NCI-H2081 treated with DMSO at 0.1 percent for 48 hours (cell line): ENCODE results near the gene CD8B.
A peak's percentile ranks its signal among the peaks of the same experiment; 100 is the strongest.
"Not testable (repeated sequence)": the region's sequence is repeated elsewhere in the genome, so short reads cannot be mapped to it uniquely, and the experiment has no call there.

ENCODE experiments used
- DNase-seq: peaks from one replicate; lab custom pipeline; 2025; lab: John Stamatoyannopoulos, UW

The CD8B gene

DNA sequence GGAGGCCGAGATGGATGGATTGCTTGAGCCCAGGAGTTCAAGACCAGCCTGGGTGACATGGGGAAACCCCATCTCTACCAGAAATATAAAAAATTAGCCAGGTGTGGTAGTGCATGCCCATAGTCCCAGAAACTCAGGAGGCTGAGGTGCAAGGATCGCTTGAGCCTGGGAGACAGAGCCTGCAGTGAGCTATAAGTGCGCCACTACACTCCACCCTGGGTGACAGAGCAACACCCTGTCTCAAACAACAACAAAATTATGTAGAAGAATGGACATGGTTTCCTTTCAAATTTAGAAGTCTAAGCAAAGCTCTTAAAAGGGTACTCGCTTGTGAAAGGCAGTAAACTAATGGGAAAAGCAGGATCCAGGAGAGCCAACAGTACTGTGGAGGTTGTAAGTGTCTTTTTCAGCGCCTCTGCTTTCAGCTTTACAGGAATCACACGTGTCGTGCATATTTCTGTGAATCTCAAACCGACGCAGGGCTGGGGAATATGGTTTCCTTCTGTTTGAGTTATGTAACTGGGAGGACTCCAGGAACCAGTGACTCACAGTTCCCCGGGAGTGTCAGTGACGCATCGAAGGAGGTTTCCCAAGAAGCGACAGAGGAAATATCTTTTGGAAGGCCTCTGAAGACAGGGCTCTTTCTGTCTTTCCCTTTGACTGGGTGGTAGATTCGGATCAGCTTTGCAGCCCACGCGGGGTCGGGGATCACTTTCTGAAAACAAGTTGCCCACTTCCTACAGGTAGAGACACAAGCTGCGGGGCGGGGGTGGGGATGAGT lies 24.6 kb downstream of the CD8B start:
- DNase-seq, result not testable (repeated sequence)

DNA sequence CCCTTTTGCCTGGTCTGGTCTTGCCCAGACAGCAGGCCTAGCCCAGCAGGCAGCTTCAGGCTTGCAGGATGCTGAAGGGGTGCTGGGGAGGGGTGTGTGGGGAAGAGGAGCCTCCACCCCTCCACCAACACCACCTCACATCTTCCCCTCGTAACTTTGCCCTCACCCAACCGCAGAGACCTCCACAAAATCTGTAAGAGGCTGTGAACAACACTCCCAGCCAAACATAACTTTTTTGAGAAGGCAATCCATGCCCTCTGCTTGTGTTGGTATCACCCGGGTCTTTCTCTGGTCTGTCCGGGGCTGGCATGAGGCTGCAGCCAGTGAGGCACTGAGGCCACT lies 26.2 kb downstream of the CD8B start:
- not testable (repeated sequence) for DNase-seq

GRCh38 chr2:86833315-86833714 lies 28.4 kb downstream of the CD8B start:
- DNase-seq, result no peak

DNA sequence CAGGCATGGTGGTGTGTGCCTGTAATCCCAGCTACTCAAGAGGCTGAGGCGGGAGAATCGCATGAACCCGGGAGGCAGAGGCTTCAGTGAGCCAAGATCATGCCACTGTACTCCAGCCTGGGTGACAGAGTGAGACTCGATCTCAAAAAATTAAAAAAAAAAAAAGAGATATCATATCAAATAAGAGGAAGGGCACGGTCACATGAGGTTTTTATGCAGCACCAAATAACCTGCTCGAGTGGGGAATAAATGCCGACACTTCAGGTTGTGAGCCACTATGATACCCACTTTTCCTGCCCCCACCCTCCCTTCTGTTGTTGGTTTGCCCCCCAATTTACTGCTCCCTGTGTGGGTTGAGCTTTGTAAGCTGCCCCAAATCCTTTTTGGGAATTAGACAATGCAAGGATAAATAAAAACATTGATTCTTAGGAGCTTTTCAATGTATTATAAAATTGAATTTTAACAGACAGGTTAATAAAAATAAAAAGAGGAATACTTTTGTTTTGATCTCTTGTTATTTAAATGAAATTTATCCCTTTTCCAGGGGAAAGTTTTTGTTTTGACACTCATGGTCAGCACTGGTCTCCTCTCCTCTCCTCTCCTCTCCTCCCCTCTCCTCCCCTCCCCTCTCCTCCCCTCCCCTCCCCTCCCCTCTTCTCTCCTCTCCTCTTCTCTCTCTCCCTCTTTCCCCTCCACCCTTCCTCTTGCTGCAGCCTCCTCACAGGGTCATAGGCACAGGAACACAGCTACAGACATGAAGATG lies 29.2 kb downstream of the CD8B start:
- DNase-seq, result no peak

DNA sequence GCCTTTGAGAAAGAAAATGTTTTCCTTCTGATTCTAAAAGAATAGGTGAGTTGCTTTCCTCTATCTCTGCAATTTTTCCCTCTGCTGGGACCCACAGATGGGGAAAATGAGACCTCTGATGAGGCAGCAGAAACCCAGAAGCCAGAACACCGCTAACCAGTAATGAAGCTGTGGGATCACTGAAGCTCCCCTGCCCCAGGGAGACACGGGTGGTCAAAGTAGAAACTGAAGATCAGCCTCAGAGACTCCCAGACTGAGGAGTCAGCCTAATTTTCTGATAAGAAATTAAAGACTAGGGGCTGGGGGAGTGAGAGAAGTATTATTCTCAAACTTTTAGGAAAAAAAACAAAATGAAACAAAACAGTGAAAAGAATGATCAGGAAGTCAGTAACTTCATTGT lies 30.1 kb downstream of the CD8B start:
- DNase-seq, result no peak

DNA sequence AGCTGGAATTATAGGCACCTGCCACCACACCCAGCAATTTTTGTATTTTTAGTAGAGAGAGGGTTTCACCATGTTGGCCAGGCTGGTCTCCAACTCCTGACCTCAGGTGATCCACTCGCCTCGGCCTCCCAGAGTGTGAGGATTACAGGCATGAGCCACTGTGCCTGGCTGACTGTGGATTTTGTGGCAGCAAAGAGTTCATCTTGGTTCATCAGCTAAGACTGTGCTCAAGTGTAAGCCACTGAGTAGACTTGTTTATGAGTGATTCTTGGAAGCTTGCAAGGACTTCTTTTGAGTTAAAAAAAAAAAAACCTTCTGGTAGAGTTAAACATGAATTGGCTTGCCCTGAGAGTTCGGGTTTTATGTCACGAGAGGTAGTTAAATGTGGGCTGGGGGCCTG lies 34.7 kb downstream of the CD8B start:
- DNase-seq, result no peak

- DNase-seq, result no peak
Observed at GRCh38 chr2:86825693-86826381, 35.8 kb downstream of the CD8B start.

- DNase-seq, result no peak
Observed at GRCh38 chr2:86825036-86825692, 36.5 kb downstream of the CD8B start.

- no peak for DNase-seq
Observed at GRCh38 chr2:86822668-86823345, 38.9 kb downstream of the CD8B start.

DNA sequence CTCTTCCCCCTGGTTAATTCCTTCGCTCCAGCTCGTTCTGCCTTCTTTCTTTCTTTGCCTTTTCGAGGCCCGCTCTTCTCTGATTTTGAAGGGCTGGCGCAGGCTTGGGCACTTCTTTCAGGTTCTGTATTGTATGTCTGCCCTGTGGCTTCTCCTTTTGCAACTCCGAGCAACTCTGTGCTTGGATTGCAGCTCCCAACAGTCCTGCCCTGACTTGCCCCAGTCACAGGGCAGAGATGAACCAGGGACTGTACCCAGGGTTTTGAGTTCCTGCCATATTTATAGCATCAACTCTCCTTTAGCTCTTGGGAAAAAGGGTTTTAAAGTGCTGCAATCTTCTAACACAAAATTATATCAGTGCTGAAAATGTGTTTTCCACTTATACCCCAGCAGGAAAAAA lies 39.8 kb downstream of the CD8B start:
- no peak for DNase-seq

DNA sequence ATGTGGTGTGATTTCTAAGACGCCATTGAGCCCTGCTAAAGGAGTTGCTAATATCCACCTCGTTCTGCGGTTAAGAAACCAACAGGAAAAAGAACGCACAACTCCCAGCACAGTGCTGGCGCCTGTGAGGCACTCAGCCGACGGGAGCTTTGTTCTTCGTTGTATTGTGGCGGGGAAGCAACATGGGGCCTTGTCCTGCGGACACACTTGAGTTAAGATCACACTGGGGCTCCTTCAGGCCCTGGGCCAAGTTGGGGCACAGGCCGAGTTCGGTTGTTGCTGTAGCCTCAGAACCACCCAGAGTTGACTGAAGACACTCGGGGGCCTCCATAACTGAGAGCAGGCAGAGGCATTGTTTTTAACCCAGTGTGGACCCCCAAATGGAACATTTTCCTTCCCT lies 40.4 kb downstream of the CD8B start:
- no peak for DNase-seq

DNA sequence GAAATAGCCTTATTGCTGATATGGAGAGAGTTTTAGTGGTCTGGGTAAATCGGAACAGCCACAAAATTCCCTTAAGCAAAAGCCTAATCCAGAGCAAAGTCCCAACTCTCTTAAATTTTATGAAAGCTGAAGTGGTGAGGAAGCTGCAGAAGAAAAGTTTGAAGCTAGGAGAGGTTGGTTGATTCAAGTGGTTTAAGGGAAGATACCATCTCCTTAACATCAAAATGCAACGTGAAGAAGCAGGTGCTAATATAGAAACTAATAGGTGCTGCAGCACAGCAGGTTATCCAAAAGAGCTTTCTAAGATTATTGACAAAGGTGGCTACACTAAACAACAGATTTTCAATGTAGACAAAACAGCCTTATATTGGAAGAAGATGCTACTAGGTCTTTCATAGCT lies 42.7 kb downstream of the CD8B start:
- DNase-seq, result no peak

DNA sequence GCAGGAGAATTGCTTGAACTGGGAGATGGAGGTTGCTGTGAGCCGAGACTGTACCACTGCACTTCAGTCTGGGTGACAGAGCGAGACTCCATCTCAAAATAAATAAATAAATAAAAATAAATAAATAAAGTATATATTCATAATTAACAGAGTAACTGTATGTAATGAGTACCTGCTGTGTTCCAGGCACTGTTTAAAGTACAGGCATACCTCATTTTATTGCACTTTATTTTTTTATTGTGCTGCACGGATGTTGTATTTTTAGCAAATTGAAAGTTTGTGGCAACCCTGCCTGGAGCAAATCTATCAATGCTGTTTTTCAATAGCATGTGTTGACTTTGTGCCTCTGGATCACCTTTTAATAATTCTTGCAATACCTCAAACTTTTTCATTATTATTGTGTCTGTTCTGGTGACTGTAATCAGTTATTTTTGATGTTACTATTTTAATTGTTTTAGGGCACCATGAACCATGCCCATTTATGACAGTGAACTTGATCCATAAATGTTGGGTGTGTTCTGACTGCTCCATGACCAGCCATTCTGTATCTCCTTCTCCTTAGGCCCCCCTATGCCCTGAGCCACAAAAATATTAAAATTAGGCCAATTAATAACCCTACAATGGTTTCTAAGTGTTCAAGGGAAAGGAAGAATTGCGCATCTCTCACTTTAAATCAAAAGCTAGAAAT lies 43.4 kb downstream of the CD8B start:
- DNase-seq, result no peak

DNA sequence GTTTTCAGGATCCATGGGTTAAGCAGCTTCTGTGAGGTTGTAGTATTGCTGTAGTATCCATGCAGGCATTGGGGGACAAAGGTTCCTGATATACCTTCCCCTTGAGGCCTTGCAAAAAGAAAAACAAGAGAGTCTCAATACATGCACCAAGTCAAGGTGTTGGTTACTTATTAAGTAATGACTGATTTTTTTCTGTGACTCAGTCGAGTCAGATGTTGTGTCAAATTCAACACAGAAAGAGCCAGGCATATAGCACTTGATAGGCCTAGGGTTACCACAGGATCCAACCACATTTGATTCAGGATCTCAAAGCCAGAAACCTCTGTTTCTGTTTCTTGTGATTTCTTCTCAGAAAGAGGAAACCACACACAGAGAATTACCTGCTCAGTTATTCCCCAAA lies 46.1 kb downstream of the CD8B start:
- no peak for DNase-seq

DNA sequence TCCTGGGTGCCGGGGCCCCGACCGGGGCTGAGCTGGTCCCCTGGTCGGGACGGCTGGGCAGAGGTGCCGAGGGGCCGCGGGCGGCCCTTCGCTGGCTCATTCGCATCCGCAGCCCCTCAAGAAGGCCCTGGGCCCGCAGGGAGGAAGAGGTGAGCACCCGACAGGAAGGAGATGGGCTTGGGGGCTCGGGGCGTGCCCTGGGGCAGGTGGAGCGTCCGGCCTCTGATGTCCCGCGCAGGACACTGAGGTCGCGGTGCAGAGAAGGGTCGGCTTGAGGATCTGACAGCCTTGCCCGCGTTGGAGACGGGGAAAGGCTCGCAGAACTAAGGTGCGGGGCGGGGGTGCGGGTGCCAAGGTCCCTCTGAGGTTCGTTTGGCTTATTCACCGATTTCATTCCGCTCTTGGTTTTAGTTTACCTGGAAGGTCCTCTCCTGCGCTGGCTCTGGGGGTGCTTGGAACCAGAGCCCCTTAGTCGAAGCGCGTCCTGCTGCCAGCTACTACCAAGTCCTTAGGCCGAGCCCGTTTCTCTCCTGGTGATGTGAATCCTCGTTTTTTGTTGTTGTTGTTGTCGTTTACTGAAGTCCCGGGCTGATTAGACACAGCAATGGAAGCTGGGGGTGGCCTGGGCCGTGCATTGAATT lies 52.1 kb downstream of the CD8B start:
- no peak for DNase-seq

GRCh38 chr2:86808315-86809161 lies 53.1 kb downstream of the CD8B start:
- DNase-seq, result peak; percentile 77

DNA sequence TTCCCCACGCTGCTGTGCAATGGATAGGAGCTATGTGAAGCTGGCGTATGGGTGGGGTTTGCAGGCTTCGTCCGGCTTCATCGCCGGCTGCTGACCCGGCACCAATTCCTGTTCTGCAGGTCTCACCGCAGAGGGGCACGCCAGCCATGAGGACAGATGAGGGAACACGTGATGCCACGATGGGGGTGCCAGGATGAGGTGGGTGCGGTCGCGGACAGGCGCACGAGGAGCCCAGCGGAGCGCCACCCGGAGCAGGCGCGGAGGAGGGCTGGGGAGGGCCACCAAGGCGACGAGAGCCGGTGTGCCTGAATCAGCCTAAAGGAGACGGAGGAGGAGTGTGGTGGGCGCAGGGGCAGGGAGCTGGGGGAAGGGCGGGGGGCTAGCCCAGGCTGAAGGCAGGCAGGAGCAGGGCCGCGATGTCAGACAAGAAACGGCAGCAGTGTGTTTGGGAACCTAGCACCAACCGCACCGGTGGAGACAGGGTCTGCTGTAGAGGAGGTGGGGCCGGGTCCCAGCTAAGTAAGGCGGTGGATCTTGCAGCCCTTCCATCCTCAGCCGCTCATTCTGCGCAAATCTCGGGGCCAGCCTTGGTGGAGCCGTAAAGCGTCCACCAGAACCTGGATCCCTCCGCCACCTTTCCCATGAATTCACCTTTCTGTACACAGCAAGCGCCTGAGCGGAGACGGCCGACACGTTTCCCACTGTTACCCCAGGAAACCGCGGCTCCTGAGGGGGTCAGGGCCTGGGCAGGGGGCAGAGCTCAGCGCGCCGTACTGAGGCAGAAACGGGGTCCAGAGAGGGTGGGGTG lies 54.0 kb downstream of the CD8B start:
- DNase-seq, result no peak

DNA sequence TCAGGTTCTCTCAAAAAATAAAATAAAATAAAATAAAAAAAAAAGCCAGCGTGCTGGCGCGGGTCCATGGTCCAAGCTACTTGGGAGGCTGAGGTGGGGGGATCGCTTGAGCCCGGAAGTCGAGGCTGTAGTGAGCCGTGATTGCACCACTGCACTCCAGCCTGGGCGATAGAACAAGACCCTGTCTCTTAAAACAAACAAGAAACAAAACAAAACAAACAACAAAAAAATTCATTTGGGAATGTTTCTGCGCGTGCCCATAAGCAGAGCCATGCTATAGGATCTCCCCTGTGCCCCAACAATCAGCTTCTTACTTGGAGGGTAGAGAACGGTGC lies 54.6 kb downstream of the CD8B start:
- no peak for DNase-seq
